Heart left ventricle (tissue), 13 donors: ENCODE results near the gene HDHD3.

ENCODE experiments used
- CTCF ChIP-seq, 12 donors: fragments of 200-600 bp; sonication (generic) in 4 of 12; IDR thresholded peaks; one replicate each; pipeline versions ENCODE4 v1.5.0 to v1.8.0; 2018 to 2022; ENCODE audit warnings: antibody characterized with exemption in 12 of 12, mild to moderate bottlenecking in 5 of 12
- POLR2A ChIP-seq, 2 donors: fragments of 450-650 bp; IDR thresholded peaks; one replicate each; pipeline ENCODE4 v1.6.1; 2017; ENCODE audit warnings: antibody characterized with exemption in 2 of 2, mild to moderate bottlenecking in 2 of 2, moderate library complexity in 2 of 2
- donor health status: ischemic (EF 13 %, LVEDD 7.1; RV severe dilation, severe dysfunction).
- donor health status: DM: no; HTN: yes; CAD: no.
- donor health status: DM: no; HTN: no; CAD: no.
- donor health status: ischemic (EF 25% LVEDD 6.9; RV normal size, moderate dysfunction).
- donor health status: ischemic (EF 25% LVEDD 5.7; RV mildly dilated, moderate dysfunction).
- donor health status: ischemic (EF 35%, LVEDD 5.7; RV mildly dilated, moderate dysfunction).
- donor health status: nonischemic (EF 11% LVEDD 7.7; RV severe dilation, severe dysfunction).
- donor health status: DM: yes; HTN: yes; CAD: no.
- donor health status: PGD.
- donor health status: ischemic (EF 29% LVEDD 5.4; RV normal size, mild dysfunction).
- donor health status: nonischemic (EF 23%, LVEDD 6.1; RV moderate dilation, normal function).

- no peak for TF ChIP-seq CTCF (IDR thresholded peaks at IDR 0.05)
- TF ChIP-seq POLR2A (IDR thresholded peaks at IDR 0.05) = no peak
Measured at GRCh38 chr9:113337714-113338113, 39.1 kb downstream of the HDHD3 start.
